K562 (cell line): ENCODE data around the gene QRFP. TPM values are rescaled to one million over a fixed set of nuclear protein-coding genes. Genes with fewer than 3 reads are reported as not detected.

Experiments used
- BMI1 ChIP-seq: fragments of 150-350 bp; IDR thresholded peaks from 2 replicates; pipeline ENCODE4 v1.6.1; 2014; ENCODE audit warnings: low read length
- CBFA2T2 ChIP-seq: fragments of 450-650 bp; conservative IDR thresholded peaks from 2 replicates; pipeline ENCODE4 v1.6.1; 2017; ENCODE audit warnings: mild to moderate bottlenecking
- KAT7 ChIP-seq: sonication (generic); formaldehyde crosslinking; IDR thresholded peaks from 2 replicates; pipeline ENCODE4 v1.8.0; 2022; ENCODE audit warnings: missing genetic modification reagents, mild to moderate bottlenecking, borderline replicate concordance
- RBM22 ChIP-seq: fragments of 200-400 bp; formaldehyde crosslinking; IDR thresholded peaks from 2 replicates; pipeline ENCODE4 v1.6.1; 2018; ENCODE audit warnings: low read length, low read depth; ENCODE audit not compliant: poor library complexity, severe bottlenecking
- STAT6 ChIP-seq: sonication (generic); formaldehyde crosslinking; IDR thresholded peaks from 2 replicates; pipeline ENCODE4 v1.8.1; 2023; ENCODE audit warnings: mild to moderate bottlenecking, missing genetic modification reagents
- ZNF23 ChIP-seq: fragments of 250-450 bp; sonication (Bioruptor Pico); IDR thresholded peaks from 2 replicates; pipeline ENCODE4 v1.4.0; 2020; ENCODE audit warnings: mild to moderate bottlenecking
- polyA plus RNA-seq, 8 experiments: library from polyadenylated mRNA; depleted of rRNA in 4 of 8; stranded (reverse) in 5 of 8; unstranded in 3 of 8; fragments of >200 nt; fragmentation: Nextera tagmentation in 2 of 8; fragmentation: Illumina TruSeq in 1 of 8; extraction: Ambion mirVana in 2 of 8; extraction: Trizol in 1 of 8; gene quantifications; 2 replicates each; pipeline versions ENCODE4 v1.2.1 to v1.2.3, GENCODE V29; 2011 to 2014; ENCODE audit warnings: inconsistent platforms in 1 of 8, missing spikeins in 1 of 8
- total RNA-seq, 7 experiments: library from RNA; depleted of rRNA in 6 of 7; stranded (reverse); fragments of >200 nt in 6 of 7; fragmentation: Illumina TruSeq in 2 of 7; extraction: Trizol in 2 of 7; gene quantifications; 2 replicates each; pipeline versions ENCODE4 v1.2.1 to v1.2.3, GENCODE V29; 2011 to 2021; ENCODE audit warnings: low replicate concordance in 1 of 7
- TF ChIP-seq, protein P1 (sequence below): fragments of 250-450 bp; sonication (Bioruptor Pico); IDR thresholded peaks from 2 replicates; pipeline ENCODE4 v1.5.0; 2020; ENCODE audit warnings: mild to moderate bottlenecking, borderline replicate concordance

QRFP gene
- total and polyA plus RNA-seq, 9 of the 15 experiments (the other 6 are each of a cell fraction or from before 2014, with no cell fraction given), result not detected

GRCh38 chr9:130878295-130878694 is 18.3 kb downstream of the QRFP start (continued):
- TF ChIP-seq STAT6 (peak; percentile 69; the same call in 1 of the 2 replicates), KAT7 (no peak), CBFA2T2 (no peak), BMI1 (no peak), RBM22 (no peak), ZNF23 (CRISPR knock-in tag) (no peak)
- TF ChIP-seq, protein P1, sequence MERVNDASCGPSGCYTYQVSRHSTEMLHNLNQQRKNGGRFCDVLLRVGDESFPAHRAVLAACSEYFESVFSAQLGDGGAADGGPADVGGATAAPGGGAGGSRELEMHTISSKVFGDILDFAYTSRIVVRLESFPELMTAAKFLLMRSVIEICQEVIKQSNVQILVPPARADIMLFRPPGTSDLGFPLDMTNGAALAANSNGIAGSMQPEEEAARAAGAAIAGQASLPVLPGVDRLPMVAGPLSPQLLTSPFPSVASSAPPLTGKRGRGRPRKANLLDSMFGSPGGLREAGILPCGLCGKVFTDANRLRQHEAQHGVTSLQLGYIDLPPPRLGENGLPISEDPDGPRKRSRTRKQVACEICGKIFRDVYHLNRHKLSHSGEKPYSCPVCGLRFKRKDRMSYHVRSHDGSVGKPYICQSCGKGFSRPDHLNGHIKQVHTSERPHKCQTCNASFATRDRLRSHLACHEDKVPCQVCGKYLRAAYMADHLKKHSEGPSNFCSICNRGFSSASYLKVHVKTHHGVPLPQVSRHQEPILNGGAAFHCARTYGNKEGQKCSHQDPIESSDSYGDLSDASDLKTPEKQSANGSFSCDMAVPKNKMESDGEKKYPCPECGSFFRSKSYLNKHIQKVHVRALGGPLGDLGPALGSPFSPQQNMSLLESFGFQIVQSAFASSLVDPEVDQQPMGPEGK (CRISPR knock-in tag), result no peak
